OCI-LY7 (cell line): ENCODE results near the gene VPS39. TPM values are rescaled to one million over a fixed set of nuclear protein-coding genes. Genes with fewer than 3 reads are reported as not detected.

Experiments
- BruUV-seq: library from RNA; stranded (reverse); fragments of 400-500 nt; replicated peaks from 2 replicates; lab custom pipeline; 2021; lab: Mats Ljungman, UMichigan
- CTCF ChIA-PET: fragments of 300-600 bp; sonication (Branson Sonifier 250); formaldehyde crosslinking; loops from one replicate; lab custom pipeline; 2022; ENCODE audit warnings: antibody characterized with exemption; ENCODE audit not compliant: unreplicated experiment; lab: Charles Lee
- POLR2A ChIA-PET: fragments of 300-600 bp; sonication (Branson Sonifier 250); formaldehyde crosslinking; loops from one replicate; lab custom pipeline; 2022; ENCODE audit warnings: antibody characterized with exemption; lab: Charles Lee
- DNase-seq: peaks from one replicate; pipeline ENCODE4 v3.0.0-alpha.2; 2015; ENCODE audit warnings: low spot score
- H2AFZ ChIP-seq: fragments of 200-600 bp; sonication (generic), shearing (Covaris generic); 2 replicates; pipeline ENCODE4 v1.6.1; 2014; ENCODE audit warnings: mild to moderate bottlenecking, antibody characterized with exemption, low read length, moderate library complexity
- H3K27ac ChIP-seq: fragments of 200-600 bp; sonication (generic); 2 replicates; pipeline ENCODE4 v1.5.1; 2014; ENCODE audit warnings: mixed run types, low read depth, mild to moderate bottlenecking, moderate library complexity, low read length, inconsistent platforms; ENCODE audit not compliant: poor library complexity, severe bottlenecking
- H3K36me3 ChIP-seq: fragments of 200-600 bp; sonication (generic); 2 replicates; pipeline ENCODE4 v1.6.1; 2014; ENCODE audit warnings: mild to moderate bottlenecking, antibody characterized with exemption, low read length, moderate library complexity, mixed read lengths; ENCODE audit not compliant: insufficient read depth
- H3K4me1 ChIP-seq: fragments of 200-600 bp; sonication (generic); 2 replicates; pipeline ENCODE4 v1.5.1; 2014; ENCODE audit warnings: mild to moderate bottlenecking, low read length; ENCODE audit not compliant: insufficient read depth, poor library complexity, severe bottlenecking
- H3K4me2 ChIP-seq: fragments of 200-600 bp; sonication (generic); 2 replicates; pipeline ENCODE4 v1.6.1; 2014; ENCODE audit warnings: mild to moderate bottlenecking, low read length
- H3K4me3 ChIP-seq: fragments of 200-600 bp; sonication (generic); 2 replicates; pipeline ENCODE4 v1.5.1; 2014; ENCODE audit warnings: mild to moderate bottlenecking, low read depth, low read length; ENCODE audit not compliant: poor library complexity, severe bottlenecking
- H3K79me2 ChIP-seq: fragments of 200-600 bp; sonication (generic); 2 replicates; pipeline ENCODE4 v1.6.1; 2016; ENCODE audit warnings: low read depth, mild to moderate bottlenecking, low read length, moderate library complexity, mixed read lengths; ENCODE audit not compliant: insufficient read depth
- H3K9me2 ChIP-seq: fragments of 200-600 bp; sonication (generic); 2 replicates; pipeline ENCODE4 v1.6.1; 2016; ENCODE audit warnings: mild to moderate bottlenecking, low read length, mixed read lengths; ENCODE audit not compliant: insufficient read depth
- H3K9me3 ChIP-seq: fragments of 200-600 bp; sonication (generic); 2 replicates; pipeline ENCODE4 v1.6.1; 2014; ENCODE audit warnings: mild to moderate bottlenecking, mixed run types, low read length, mixed read lengths
- H4K20me1 ChIP-seq: fragments of 200-600 bp; sonication (generic); 2 replicates; pipeline ENCODE4 v1.6.1; 2014; ENCODE audit warnings: mild to moderate bottlenecking, antibody characterized with exemption, low read length, moderate library complexity, mixed read lengths; ENCODE audit not compliant: insufficient read depth
- EZH2phosphoT487 ChIP-seq: fragments of 200-600 bp; sonication (generic); IDR thresholded peaks from 2 replicates; pipeline ENCODE4 v1.6.1; 2018; ENCODE audit warnings: low read depth, borderline replicate concordance, mild to moderate bottlenecking, mixed run types, antibody characterized with exemption, low read length, moderate library complexity, mixed read lengths
- intact Hi-C: fragments of 100-400 bp; cut with micrococcal nuclease; formaldehyde crosslinking; loops from one replicate; pipeline ENCODE4 v1.10.0; 2022; ENCODE audit not compliant: unreplicated experiment
- total RNA-seq, 2 experiments: library from RNA; depleted of rRNA in 1 of 2; stranded (reverse); fragments of >200 nt in 1 of 2; shearing (Covaris generic) in 1 of 2; gene quantifications; 2 replicates each; pipeline ENCODE4 v1.2.3, GENCODE V29; 2014 to 2022
- TF ChIP-seq, protein P1 (sequence below): fragments of 200-600 bp; sonication (generic); conservative IDR thresholded peaks from 2 replicates; pipeline ENCODE4 v1.5.1; 2014; ENCODE audit warnings: mild to moderate bottlenecking, antibody characterized with exemption, low read length, moderate library complexity, mixed read lengths

The VPS39 gene
- total RNA-seq, 2 experiments from 2014 or later: 25.1 to 60.5 TPM

DNA sequence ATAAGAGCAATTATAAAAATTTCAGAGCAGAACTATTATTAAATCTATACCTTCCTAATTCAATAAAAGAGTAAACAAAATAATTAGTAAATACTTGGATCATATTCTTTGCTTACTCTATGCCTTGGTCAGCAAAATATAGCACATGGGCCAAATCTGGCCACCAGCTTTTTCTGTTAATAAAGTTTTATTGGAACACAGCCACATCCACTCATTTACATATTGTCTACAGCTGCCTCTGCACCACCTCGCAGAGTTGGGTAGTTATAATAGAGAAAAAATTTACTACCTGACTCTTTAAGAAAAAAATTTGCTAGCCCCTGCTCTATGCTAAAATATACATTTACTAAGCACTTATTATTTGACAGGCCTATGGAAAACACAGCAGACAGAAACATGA is 32.7 kb upstream of the VPS39 start:
- TF ChIP-seq, protein P1, sequence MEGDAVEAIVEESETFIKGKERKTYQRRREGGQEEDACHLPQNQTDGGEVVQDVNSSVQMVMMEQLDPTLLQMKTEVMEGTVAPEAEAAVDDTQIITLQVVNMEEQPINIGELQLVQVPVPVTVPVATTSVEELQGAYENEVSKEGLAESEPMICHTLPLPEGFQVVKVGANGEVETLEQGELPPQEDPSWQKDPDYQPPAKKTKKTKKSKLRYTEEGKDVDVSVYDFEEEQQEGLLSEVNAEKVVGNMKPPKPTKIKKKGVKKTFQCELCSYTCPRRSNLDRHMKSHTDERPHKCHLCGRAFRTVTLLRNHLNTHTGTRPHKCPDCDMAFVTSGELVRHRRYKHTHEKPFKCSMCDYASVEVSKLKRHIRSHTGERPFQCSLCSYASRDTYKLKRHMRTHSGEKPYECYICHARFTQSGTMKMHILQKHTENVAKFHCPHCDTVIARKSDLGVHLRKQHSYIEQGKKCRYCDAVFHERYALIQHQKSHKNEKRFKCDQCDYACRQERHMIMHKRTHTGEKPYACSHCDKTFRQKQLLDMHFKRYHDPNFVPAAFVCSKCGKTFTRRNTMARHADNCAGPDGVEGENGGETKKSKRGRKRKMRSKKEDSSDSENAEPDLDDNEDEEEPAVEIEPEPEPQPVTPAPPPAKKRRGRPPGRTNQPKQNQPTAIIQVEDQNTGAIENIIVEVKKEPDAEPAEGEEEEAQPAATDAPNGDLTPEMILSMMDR: no peak
- TF ChIP-seq EZH2phosphoT487: no peak
- Histone ChIP-seq H4K20me1 (no peaks in the 10 kb centered on the region), H3K9me3 (no peaks in the 10 kb centered on the region), H3K4me3 (no peak overlapping the region), H3K4me1 (no peaks in the 10 kb centered on the region), H3K79me2 (no peaks in the 10 kb centered on the region), H3K36me3 (peaks cover 61% of the 10 kb centered on the region), H3K9me2 (no peaks in the 10 kb centered on the region), H3K4me2 (no peak overlapping the region), H2AFZ (no peak overlapping the region), H3K27ac (no peak overlapping the region)
- POLR2A ChIA-PET: interaction anchor here (1.0 kb wide), 1 partner anchor 1405 kb away, joined by 4 read pairs; no protein-coding TSS in a partner anchor
- intact Hi-C loops: no loop called here
- CTCF ChIA-PET: no interaction called here
- DNase-seq: no peak
- no TSS peak for BruUV-seq

DNA sequence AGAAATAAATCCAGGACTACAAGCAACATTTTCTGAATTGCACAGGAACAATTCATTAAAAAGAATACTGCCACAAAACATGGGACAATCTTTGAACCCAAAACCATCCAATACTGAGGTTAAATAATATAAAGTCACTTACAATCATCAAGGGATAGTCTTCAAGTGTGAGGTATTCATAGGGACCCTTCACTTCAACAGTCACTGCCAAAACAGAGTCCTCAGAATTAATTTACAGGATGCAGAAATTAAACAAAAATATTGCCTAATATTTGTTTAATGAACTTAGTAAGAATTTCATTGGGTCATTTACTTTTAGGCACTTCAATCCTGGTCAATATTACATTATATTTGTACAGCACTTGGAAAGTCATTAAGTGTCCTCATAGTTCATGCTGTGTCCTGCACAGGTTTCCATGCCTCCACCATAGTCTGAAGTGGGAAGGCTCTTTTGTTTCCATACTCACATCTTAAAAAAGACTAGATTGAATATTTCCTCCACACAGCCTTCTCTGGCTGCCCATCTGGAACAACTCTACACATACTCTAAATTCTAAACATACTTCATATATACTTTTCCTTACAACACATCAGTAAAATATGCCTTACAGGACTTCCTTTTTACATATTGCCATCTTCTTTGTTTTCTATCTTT is 31.6 kb upstream of the VPS39 start:
- TF ChIP-seq, protein P1: no peak
- TF ChIP-seq EZH2phosphoT487: no peak
- Histone ChIP-seq H4K20me1 (no peaks in the 10 kb centered on the region), H3K27ac (no peak overlapping the region), H3K4me1 (no peaks in the 10 kb centered on the region), H3K79me2 (no peaks in the 10 kb centered on the region), H3K9me3 (no peaks in the 10 kb centered on the region), H2AFZ (no peak overlapping the region), H3K4me2 (no peak overlapping the region), H3K9me2 (no peaks in the 10 kb centered on the region), H3K4me3 (no peak overlapping the region), H3K36me3 (peaks cover 71% of the 10 kb centered on the region)
- CTCF ChIA-PET: no interaction called here
- BruUV-seq: no TSS peak
- POLR2A ChIA-PET: interaction anchor here (0.5 to 0.9 kb wide), 2 partner anchors 13 to 90 kb away, joined by 3 read pairs; no protein-coding TSS in a partner anchor
- intact Hi-C loops: no loop called here
- no peak for DNase-seq

DNA sequence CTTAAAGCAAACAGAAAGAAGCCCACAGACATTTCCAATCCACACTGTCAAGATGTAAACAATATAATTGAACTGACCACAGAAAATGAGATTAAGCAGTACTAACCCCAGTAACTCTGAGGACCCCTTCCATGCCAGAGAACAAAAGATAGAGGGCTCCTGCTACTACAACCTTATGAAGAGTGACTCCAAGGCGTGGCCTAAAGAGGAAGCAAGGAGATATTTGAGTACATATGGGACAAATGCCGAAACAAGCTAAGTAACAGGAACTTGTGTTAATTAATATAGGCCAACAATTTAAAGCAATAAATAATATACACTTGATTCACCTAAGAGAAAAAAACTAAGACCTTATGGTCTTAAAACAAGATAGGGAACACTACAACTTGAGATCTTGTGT is 25.0 kb upstream of the VPS39 start:
- intact Hi-C loops: loop anchor here (1.0 kb wide), 1 partner anchor 34 kb away; no protein-coding TSS in a partner anchor
- TF ChIP-seq, protein P1: no peak
- TF ChIP-seq EZH2phosphoT487: no peak
- H3K27ac ChIP-seq: no peak overlapping the region
- H2AFZ ChIP-seq: no peak overlapping the region
- no TSS peak for BruUV-seq
- no peaks in the 10 kb centered on the region for H3K9me2 ChIP-seq
- no peaks in the 10 kb centered on the region for H4K20me1 ChIP-seq
- CTCF ChIA-PET: no interaction called here
- no peak for DNase-seq
- POLR2A ChIA-PET: no interaction called here
- H3K4me3 ChIP-seq: no peak overlapping the region
- no peaks in the 10 kb centered on the region for H3K79me2 ChIP-seq
- H3K4me1 ChIP-seq: no peaks in the 10 kb centered on the region
- no peaks in the 10 kb centered on the region for H3K9me3 ChIP-seq
- H3K36me3 ChIP-seq: peaks cover 88% of the 10 kb centered on the region
- no peak overlapping the region for H3K4me2 ChIP-seq
